K562 (cell line): Measurements from ENCODE around the gene NPPC. TPM values are rescaled to one million over a fixed set of nuclear protein-coding genes. Genes with fewer than 3 reads are reported as not detected.

Experiments used
- BHLHE40 ChIP-seq: IDR thresholded peaks from 2 replicates; pipeline ENCODE4 v1.6.1; 2011; ENCODE audit warnings: low read length, improper control_type of control experiment
- PHF8 ChIP-seq: fragments of 200-600 bp; sonication (generic); IDR thresholded peaks from 2 replicates; pipeline ENCODE4 v1.6.1; 2012; ENCODE audit warnings: mixed run types, mild to moderate bottlenecking, inconsistent platforms, low read length, moderate library complexity, borderline replicate concordance
- REST ChIP-seq, 2 experiments: fragments of 450-650 bp; formaldehyde crosslinking in 1 of 2; IDR thresholded peaks; 2 replicates each; pipeline versions ENCODE4 v1.4.0 to v1.6.1; 2014 to 2020; ENCODE audit warnings: mild to moderate bottlenecking in 2 of 2, borderline replicate concordance in 1 of 2, low read depth in 1 of 2
- TCF3 ChIP-seq: sonication (generic); formaldehyde crosslinking; IDR thresholded peaks from 2 replicates; pipeline ENCODE4 v1.4.0; 2020; ENCODE audit warnings: mild to moderate bottlenecking, missing genetic modification reagents
- YY1 ChIP-seq, 3 experiments: IDR thresholded peaks; 2 replicates each; pipeline ENCODE4 v1.6.1; 2011; ENCODE audit warnings: low read length in 2 of 3, mild to moderate bottlenecking in 2 of 3, moderate library complexity in 2 of 3, borderline replicate concordance in 1 of 3, control low read depth in 1 of 3, low read depth in 1 of 3; ENCODE audit not compliant: insufficient read depth in 3 of 3, insufficient replicate concordance in 2 of 3, control insufficient read depth in 1 of 3, insufficient read length in 1 of 3; ENCODE audit errors: extremely low read depth in 1 of 3
- ZNF407 ChIP-seq: fragments of 450-650 bp; IDR thresholded peaks from 2 replicates; pipeline ENCODE4 v1.6.1; 2016; ENCODE audit warnings: low read depth
- ZNF561 ChIP-seq: fragments of 450-650 bp; formaldehyde crosslinking; conservative IDR thresholded peaks from 2 replicates; pipeline ENCODE4 v1.4.0; 2020; ENCODE audit warnings: mild to moderate bottlenecking, moderate library complexity
- polyA plus RNA-seq, 8 experiments: library from polyadenylated mRNA; depleted of rRNA in 4 of 8; stranded (reverse) in 5 of 8; unstranded in 3 of 8; fragments of >200 nt; fragmentation: Nextera tagmentation in 2 of 8; fragmentation: Illumina TruSeq in 1 of 8; extraction: Ambion mirVana in 2 of 8; extraction: Trizol in 1 of 8; gene quantifications; 2 replicates each; pipeline versions ENCODE4 v1.2.1 to v1.2.3, GENCODE V29; 2011 to 2014; ENCODE audit warnings: inconsistent platforms in 1 of 8, missing spikeins in 1 of 8
- total RNA-seq, 7 experiments: library from RNA; depleted of rRNA in 6 of 7; stranded (reverse); fragments of >200 nt in 6 of 7; fragmentation: Illumina TruSeq in 2 of 7; extraction: Trizol in 2 of 7; gene quantifications; 2 replicates each; pipeline versions ENCODE4 v1.2.1 to v1.2.3, GENCODE V29; 2011 to 2021; ENCODE audit warnings: low replicate concordance in 1 of 7

NPPC gene
- total and polyA plus RNA-seq, 9 of the 15 experiments (the other 6 are each of a cell fraction or from before 2014, with no cell fraction given), result not detected

GRCh38 chr2:231961349-231962166 is 35.4 kb upstream of the NPPC start, which contains the start of gene DIS3L2 (continued):
- peak; percentile 94 for TF ChIP-seq ZNF407
- peak; percentile 57; the same call in 1 of the 2 replicates for TF ChIP-seq BHLHE40
- TF ChIP-seq REST (IDR thresholded peaks at IDR 0.05; ENCODE audit: borderline replicate concordance), result no peak
- TF ChIP-seq REST (CRISPR knock-in tag; IDR thresholded peaks at IDR 0.05; ENCODE audit: low read depth), result no peak
- no peak for TF ChIP-seq TCF3 (CRISPR knock-in tag)
- TF ChIP-seq YY1 (IDR thresholded peaks at IDR 0.05; ENCODE audit: borderline replicate concordance in 1 of 3, control insufficient read depth in 1 of 3, extremely low read depth in 1 of 3, insufficient read depth in 3 of 3, insufficient read length in 1 of 3, insufficient replicate concordance in 2 of 3, low read depth in 1 of 3, low read length in 2 of 3), result peak in 2 of 3 experiments; percentile 32 to 42
- peak; percentile 82 for TF ChIP-seq PHF8
- no peak for TF ChIP-seq ZNF561 (CRISPR knock-in tag)
